NCI-H1694 treated with DMSO at 0.1 percent for 48 hours (cell line): ENCODE data around the gene WWOX.

Experiments
- DNase-seq: peaks from one replicate; lab custom pipeline; 2025; lab: John Stamatoyannopoulos, UW

The WWOX gene

GRCh38 chr16:78146807-78147206, 47.4 kb downstream of the WWOX start:
- no peak for DNase-seq

DNA sequence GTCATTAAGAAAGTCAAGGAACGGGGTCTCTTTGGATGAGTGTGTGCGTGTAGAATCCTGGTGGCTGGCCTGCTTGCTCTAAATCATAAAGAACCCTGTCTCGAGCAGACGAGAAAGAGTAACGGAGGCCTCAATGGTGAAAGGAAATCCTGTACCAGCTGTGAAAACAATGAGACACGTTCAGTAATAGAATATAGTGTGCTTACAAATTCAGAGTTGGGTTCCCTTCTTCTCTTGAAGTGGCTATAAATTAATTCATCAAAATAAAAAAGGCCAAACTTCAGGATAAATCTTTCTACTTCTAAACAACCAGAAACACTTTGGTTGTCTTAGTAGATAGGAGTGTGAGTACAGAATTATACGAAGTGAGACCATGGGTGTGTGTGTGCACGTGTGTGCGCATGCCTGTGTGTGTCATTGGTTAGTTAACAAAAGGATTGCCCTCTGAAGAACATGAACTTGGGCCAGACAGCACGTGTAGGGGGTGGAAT, 48.5 kb downstream of the WWOX start:
- no peak for DNase-seq

DNA sequence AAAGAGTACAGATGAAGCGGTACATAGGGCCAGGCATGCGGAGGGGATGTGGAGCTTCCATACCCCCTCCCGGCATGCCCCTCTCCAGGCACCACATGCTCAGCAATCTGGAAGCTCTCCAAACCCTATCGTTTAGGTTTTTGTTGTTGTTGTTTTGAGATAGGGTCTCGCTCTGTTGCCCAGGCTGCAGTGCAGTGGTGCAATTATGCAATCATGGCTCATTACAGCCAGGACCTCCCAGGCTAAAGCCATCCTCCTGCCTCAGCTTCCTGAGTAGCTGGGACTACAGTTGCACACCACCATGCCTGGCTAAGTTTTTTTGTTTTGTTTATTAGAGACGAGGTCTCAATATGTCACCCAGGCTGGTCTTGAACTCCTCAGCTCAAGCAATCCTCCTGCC, 50.8 kb downstream of the WWOX start:
- DNase-seq, result no peak

DNA sequence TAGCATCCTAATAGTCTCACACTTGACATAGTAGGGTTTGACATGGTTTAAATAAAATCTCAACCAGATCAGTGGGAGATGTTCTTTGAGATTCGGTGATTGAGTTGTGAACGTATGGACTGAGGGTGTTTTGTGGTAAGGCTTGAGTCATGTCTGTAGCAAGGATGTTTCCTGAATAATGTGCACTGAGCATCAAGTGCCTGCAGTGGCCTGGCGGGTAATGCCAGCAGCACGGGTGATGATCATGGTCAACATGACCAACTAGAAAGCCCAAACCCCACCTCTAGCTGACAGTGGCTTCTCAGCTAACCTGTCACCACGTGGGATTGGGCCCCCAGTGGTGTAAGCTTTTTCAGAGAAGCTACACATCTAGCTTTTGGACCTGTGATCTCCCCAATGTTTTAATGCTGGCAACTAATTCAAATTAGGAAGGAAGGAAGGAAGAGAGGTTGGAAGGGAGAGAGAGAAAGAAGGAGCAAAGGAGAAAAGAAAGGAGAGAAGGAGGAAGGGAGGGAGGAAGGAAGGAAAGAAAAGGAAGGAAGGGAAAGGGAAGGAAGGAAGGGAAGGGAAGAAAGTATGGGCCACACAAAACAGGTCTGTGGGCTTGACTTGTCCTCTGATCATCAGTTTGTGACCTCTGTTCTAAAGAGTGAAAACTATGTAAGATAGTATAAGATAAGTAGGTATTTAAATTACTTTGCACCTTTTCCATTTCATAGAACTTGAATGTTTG, 55.4 kb downstream of the WWOX start:
- no peak for DNase-seq

DNA sequence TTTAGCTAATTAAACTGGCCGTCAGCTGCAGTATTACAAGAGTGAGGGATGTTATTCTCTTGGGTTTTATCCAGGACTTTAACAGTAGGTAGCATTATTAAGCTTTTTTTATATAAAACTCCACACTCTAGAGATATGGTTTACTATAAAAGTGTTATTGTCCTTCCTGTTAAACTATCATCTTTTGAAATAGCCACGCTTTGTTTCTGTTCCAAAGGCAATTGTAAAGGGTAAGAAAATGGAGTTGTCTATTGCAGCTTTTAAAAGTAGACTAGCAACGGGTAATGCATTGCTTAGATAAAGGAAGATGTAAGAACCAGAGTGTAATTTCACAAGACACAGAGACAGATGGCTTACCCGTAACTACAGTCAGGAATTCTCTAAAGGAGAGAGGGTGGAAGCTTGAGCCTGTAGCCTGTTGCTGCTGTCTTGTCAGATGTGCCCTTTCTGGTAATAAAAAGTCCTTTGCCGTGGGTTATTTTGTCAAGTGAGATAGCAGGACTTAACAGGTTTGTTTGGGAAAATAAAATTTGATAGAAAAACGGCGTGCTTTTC, 56.4 kb downstream of the WWOX start:
- DNase-seq, result no peak

DNA sequence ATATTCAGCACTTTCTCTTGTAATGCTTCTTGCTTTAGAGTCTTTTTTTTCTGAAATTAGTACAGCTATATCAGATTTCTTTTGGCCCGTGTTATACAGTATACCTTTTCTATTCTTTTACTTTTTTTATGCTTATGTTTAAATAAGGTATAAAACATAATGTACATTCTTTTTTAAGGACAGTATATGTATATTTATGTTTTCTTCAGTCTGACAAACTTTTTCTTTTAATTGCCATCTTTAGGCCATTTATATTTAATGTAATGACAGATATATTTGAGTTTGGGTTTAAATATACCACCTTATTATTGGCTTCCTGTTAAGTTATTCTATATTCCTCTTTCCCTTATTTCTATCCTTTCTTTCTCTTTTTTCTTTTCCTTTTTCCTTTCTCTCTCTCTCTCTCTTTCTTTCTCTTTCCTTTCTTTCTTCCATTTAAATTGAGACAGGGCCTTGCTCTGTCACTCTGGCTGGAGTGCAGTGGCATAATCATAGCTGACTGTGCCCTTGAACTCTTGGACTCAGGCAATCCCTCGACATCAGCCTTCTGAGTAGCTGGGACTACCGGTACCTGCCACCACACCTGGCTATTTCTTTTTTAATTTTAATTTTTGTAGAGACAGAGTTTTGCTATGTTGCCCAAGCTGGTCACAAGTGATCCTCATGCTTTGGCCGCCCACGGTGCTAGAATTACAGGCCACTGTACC, 61.7 kb downstream of the WWOX start:
- no peak for DNase-seq

- no peak for DNase-seq
Measured at GRCh38 chr16:78163772-78164670, 64.6 kb downstream of the WWOX start.

- DNase-seq, result no peak
Measured at GRCh38 chr16:78170494-78170933, 71.1 kb downstream of the WWOX start.

- DNase-seq, result no peak
Measured at GRCh38 chr16:78175287-78175686, 75.8 kb downstream of the WWOX start.

GRCh38 chr16:78176435-78176834, 77.0 kb downstream of the WWOX start:
- DNase-seq, result no peak

GRCh38 chr16:78177218-78177617, 77.8 kb downstream of the WWOX start:
- DNase-seq, result no peak

DNA sequence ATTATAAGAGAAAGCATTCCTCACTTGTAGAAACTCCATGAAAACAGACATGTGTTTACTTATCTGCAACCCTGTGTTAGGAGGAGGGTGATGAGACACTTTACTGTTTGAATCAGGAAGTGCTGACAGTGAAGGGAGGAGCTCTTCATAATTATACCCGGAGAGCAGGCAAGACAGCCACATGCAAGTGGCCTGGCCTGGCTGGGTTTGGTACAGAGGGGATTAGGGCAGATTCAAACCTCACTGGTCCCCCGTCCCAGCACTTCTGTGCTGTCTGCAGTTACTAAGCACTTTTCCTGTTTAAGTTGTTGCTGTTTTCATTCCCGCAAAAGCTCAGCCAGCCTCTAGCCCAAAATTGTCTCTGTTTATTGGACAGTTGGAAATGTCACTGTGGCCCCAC, 78.5 kb downstream of the WWOX start:
- no peak for DNase-seq

- no peak for DNase-seq
Measured at GRCh38 chr16:78179666-78180065, 80.2 kb downstream of the WWOX start.

DNA sequence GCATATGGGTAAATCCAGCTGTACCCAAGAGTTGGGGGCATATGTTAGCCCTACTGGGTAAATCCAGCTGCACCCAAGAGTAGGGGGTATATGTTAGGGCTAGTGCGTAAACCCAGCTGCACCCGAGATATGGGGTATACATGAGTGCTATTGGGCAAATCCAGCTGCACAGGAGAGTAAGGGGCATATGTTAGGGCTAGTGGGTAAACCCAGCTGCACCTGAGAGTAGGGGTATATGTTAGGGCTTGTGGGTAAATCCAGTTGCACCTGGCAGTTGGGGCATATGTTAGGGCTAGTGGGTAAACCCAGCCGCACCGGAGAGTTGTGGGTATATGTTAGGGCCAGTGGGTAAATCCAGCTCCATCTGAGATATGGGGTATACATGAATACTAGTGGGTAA, 80.9 kb downstream of the WWOX start:
- DNase-seq, result no peak

- no peak for DNase-seq
Measured at GRCh38 chr16:78183437-78184237, 84.2 kb downstream of the WWOX start.

DNA sequence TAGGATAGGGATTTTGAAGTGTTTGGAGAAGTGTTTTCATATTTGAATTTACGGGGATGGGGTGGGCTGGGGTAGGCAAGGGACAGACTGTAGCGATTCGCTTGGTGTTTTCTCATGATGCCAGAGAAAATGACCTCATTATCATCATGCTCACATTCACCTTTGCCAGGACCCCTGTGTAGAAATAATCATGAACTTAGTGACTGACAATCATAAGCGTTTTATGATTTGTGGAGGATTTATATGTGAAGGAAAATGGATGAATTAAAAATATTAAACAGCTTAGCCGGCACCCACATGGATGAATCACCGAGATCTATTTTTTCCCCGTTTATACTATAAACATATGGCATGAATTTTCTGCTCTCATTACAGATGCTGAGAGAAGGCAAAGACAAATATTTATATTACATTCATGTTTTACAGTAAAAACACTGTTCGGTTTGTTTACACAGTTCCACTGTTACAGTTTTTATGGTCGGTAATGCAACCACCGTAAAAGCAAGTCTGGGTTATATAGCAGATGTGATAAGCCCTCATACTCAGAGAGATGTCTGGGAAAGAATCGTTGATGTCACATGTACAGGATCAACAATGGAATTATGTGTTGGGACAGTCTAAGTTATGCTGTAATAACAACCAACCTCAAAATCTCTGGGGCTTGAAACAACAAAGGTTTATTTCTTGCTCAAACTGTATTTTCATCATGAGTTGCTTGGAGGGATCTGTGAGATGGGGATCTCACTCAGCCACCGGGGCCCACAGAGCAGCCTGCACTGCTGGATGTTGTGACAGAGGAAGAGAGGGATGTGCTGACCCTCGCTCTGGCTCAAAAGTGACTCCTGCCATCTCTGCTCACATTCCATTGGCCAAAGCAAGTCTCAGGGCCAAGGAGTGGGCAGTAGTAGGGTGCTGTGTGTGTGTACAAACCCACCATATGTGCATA, 85.1 kb downstream of the WWOX start:
- peak; percentile 64 for DNase-seq

GRCh38 chr16:78189121-78189520, 89.7 kb downstream of the WWOX start:
- no peak for DNase-seq

DNA sequence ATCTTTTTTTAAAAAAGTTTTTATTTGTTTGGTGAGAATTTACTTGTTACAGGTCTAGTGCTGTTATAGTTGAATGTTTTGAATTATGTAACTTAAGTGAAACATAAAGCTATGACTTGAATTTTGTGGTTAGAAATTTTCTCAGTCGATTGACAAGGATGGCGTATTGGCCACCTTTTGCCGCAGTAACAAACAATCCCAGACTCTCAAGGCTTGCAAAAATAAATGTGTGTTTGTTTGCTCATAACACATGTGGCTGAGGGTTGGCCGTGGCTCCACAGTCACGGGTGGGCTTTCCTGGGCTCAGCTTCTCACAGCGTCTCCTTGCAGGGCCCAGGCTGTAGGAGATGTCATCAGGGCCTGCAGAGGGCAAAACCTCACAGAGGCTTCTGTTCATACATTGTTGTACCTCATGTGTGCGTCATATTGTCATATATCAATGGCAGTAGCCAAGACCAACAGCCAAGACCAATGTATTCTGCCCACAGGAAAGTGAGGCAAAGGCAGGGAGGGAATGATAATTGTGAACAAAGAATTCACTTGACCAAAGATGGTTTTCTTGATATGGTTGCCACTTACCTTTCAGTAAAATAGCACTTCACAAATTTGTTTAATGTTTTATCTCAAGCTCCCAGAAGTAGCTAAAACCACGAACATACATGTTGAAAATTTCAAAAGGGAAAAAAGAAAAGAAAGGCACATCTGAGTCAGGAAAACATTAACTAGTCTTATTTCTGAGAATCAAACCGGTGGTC, 93.5 kb downstream of the WWOX start:
- DNase-seq, result no peak

- DNase-seq, result no peak
Measured at GRCh38 chr16:78194948-78195347, 95.5 kb downstream of the WWOX start.
